ENCODE data around the gene SLC22A23.

SLC22A23 gene

DNA sequence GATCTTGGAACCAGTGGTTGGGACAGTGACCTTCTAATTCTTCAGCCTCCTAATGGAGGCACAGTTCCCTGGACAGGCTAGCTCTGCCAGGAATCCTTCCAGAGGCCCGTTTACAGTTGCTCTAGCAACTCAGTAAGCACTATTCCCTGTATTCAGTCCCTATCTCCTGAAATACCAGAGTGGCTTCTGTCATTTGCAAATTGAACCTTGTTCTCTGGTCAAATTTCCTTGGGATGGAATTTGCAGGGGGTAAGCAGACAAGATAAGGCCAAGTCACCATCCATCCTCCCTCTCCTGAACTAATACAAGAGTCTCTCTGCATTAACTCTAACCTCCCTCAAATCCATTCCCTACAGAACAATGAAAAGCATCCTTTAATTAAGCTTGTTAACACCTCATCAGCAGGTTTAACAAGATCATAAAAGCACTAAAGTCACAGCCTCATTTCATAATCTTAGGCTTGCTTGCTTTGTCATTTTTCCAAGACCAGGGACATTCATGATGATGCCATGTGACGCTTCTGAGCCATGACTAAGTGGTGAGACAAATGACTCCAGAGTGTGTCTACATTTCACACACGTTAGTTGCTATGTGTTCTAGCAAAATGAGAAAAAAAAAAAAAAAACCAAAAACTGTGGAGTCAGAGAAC lies 37.1 kb downstream of the SLC22A23 start:
- no peak for FAIRE-seq

DNA sequence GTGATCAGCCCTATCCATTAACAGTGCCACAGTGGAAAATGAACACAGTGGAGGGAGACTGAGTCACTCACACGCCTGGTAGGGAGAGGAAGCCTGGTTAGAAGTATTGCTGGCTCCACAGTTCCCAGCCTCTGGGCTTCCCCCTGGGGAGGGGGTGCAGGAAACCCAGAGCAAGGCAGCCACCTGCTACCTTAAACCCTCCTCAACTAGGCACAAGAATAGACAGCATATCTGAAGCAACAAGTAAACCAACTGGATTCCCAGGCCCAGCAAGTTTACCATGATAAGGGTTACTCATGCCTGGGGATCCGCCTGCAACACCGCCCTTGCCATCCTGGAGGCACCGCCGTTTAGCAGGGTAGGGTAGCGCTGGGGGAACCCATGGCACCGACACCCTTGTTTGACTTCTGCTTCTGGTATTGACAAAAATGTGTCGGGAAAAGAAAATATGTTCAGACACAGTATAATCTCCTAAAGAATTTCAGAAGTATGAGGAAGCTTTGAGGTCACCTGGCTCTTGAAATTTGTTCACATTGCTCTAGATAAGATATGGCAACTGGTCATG lies 38.3 kb downstream of the SLC22A23 start:
- no peak for FAIRE-seq

- FAIRE-seq = no peak
Measured at GRCh38 chr6:3417473-3417872, 39.4 kb downstream of the SLC22A23 start.

DNA sequence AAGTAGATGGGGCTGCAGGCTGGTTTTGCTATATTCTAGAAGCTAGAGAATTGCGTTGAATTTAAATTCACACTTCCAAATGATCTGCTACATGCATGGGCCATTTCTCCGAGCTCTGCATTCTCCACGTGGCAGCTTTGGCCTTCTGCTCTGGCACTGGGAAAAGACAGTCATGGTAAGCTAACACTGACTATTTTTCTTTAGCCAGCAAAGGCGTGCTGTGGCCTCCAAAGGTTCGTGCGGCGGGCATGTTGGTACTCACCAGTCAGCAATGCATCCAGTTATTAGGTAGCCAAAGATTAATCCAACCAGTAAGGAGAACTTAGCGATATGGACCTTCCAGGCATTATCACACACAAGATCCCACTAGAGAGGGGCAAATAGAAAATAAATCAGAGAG lies 41.4 kb downstream of the SLC22A23 start:
- no peak for FAIRE-seq

GRCh38 chr6:3415082-3415453 lies 41.8 kb downstream of the SLC22A23 start:
- FAIRE-seq = no peak

DNA sequence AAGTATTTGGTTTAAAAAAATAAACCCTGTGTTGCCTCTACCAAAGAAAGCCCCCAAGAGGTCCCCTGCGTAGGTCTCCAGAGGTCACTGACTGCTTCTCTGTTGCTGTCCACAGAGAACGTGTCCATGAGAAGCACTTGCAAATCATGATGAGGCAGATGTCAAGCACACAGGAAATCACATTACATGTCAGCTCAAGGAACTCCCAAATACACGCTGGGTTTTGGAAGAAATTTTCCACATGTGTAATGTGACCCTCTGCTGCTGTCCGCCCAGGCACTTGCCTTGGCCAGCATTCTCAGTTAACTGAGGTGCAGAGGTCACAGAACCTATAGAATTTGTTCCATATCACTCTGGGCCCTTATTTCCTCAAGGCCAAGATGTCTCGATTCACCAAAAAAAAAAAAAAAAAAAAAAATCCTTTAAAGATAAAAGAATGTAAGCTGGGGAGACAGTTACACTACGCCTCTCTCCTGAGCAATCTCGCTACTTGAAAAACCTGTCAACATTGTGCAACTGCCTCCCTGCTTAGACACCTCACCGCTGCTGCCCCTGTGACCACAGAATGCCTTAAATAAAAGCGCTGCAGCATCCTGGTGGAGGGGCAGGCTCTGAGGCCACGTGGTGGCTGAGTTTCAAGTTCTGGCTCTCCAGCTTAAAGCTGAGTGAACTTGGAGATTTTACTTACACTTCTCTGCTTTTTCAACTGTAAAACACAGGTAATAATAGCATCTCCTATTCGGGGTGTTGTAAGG lies 42.3 kb downstream of the SLC22A23 start:
- FAIRE-seq = no peak

DNA sequence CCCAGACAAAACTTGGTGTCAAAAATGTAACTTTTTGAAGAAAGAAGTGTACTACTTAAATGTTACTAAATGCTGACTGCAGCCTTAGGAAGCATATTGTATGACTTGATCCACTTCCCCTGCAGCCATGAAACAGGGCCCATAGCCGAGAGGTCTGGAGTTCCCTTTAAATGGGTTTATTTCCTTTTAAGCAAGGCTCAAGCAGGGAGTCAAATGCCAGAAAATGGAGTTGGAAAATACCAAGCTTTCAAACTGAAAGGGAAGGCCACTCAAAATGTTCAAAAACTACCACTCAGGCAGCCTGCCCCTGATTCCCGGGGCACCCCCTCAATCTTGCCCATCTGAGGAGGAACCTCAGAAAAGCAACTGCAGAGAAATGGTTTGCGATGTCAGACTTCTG lies 43.3 kb downstream of the SLC22A23 start:
- no peak for FAIRE-seq

GRCh38 chr6:3412779-3413500 lies 43.9 kb downstream of the SLC22A23 start:
- FAIRE-seq = no peak

DNA sequence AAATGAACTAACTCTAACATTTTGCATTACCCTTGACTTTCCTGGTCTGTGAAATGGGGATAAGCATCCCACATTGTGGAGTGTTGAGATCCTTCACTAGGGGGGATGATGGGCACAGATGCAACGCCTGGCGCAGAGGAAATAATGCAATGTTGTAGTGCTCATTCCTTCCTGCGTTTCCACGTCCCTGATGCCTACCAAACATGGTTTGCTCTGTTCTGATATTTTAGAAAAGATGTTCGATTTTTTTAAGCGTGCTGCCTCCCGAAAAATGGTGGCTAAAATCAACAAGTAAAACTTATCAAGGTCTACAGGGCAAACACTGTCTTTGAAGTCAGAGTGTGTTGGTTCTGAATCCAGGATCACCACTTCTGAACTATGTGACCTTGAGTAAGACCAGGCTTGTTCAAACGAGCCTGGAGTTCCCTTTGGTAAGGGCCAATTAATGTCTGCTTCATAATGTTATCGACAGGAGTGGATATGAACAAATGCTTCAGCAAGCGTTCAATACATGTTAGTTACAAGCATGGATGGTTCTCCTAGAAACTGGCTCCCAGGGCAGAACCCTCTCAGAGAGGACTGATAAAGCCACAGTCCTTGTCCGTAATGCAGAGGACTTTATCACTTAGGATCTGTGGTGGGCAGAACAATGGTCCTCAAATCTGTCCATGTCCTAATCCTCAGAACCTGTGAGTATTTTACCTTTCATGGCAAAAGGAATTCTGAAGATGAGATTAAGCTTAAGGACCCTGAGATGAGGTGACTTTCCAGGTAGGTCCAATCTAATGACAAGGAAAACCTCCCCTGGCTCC lies 44.7 kb downstream of the SLC22A23 start:
- FAIRE-seq = no peak

- FAIRE-seq = no peak
Measured at GRCh38 chr6:3410385-3411360, 46.2 kb downstream of the SLC22A23 start.

DNA sequence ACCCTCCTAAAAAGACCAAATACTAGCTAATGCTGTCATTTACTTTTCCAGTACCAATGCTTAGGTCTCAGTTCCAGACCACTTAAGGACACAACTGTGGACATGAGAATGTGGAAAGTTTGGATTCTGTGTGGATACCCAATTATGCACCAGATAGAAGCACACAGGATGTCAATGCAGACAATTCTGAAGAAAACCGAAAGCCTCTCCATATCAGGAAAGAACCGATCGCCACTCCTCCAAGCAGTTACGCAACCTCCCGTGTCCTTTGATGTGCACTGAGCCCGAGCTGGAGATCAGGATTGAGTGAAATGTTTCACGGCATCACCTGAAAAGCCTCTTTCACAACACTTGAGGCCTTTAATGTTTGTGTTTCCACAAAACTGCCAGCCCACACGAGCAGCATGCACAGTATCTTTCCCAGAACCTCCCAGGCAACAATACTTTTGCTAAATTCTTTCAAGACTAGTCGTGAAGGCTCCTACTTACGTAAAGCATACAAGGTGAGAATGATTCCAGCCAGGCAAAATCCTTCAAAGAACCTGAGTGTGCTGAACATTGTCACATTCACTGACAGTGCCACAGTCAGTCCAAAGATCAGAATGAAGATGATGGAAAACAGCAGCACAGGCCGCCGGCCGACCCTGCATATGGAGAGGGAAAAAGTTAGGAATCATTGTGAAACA lies 47.0 kb downstream of the SLC22A23 start:
- no peak for FAIRE-seq

- FAIRE-seq = no peak
Measured at GRCh38 chr6:3408665-3409064, 48.2 kb downstream of the SLC22A23 start.

- no peak for FAIRE-seq
Measured at GRCh38 chr6:3407840-3408239, 49.0 kb downstream of the SLC22A23 start.

GRCh38 chr6:3406891-3407809 lies 49.7 kb downstream of the SLC22A23 start:
- no peak for FAIRE-seq

GRCh38 chr6:3406362-3406821 lies 50.5 kb downstream of the SLC22A23 start:
- no peak for FAIRE-seq

GRCh38 chr6:3405679-3406078 lies 51.2 kb downstream of the SLC22A23 start:
- FAIRE-seq = no peak

DNA sequence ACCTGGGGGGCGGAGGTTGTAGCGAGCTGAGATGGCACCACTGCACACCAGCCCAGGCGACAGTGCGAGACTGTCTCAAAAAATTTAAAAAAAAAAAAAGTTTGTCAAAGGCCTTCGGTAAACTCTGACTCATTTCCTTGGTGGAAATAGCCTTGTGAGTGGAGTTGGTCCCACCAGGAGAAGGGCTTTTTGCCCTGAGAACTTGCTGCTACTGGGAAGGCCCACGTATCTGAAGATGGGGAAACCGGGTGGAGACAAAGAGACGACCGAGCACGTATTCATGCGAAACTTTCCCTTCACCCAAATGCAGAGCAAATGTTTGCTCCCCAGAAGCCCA lies 51.7 kb downstream of the SLC22A23 start:
- FAIRE-seq = no peak

DNA sequence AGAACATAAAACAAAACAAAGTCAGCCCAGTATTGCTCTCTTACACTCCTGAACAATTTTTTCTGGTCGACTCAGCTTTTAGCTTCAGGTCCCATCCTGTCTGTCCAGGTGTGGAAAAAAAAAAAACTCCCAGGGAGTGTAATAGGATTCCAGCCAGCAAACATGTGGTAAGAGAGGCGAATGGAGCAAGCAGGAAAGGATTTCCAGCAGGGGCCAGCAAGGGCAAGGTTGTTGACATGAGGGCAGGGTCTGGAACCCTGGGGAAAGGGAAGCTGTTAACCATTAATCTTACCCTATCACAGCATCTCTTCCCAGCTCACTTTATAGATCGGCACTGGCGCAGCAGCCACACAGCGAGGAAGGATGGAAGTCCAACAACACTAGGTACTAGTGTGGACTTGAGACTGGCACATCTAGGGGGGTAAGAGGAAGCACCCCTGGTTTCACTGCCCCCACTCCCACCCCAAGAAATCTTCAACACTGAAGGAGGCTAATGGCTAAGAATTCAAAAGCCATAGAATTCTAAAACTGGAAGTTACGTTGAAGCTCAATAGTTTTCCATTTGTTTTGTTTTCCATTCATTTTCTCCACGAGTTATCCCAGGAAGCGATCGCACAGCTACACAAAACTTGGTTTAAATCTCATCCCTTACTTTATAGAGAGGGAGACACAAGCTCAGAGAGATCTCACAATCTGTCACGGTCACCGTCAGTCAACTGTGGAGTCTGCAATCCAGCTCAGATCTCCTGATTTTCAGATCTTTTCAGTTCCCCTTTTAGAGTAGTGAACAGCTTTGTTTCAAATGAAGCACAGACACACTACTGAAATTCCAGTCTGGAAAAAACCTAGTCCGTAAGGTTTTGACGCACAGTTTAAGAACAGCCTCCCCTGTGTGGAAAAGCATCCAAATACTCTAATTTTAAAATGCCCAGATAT lies 53.3 kb downstream of the SLC22A23 start:
- no peak for FAIRE-seq

All from islet of Langerhans (tissue), 1 donor.